ENCODE data around the gene ZNF629. TPM values are rescaled to one million over a fixed set of nuclear protein-coding genes. Genes with fewer than 3 reads are reported as not detected.
A peak's percentile ranks its signal among the peaks of the same experiment; 100 is the strongest.

The ZNF629 gene
- total RNA-seq, 5 donors from 2014 or later (not counting 1 experiment from before 2014, with no cell fraction given) = 2.4 to 7.6 (median 4.4) TPM

DNA sequence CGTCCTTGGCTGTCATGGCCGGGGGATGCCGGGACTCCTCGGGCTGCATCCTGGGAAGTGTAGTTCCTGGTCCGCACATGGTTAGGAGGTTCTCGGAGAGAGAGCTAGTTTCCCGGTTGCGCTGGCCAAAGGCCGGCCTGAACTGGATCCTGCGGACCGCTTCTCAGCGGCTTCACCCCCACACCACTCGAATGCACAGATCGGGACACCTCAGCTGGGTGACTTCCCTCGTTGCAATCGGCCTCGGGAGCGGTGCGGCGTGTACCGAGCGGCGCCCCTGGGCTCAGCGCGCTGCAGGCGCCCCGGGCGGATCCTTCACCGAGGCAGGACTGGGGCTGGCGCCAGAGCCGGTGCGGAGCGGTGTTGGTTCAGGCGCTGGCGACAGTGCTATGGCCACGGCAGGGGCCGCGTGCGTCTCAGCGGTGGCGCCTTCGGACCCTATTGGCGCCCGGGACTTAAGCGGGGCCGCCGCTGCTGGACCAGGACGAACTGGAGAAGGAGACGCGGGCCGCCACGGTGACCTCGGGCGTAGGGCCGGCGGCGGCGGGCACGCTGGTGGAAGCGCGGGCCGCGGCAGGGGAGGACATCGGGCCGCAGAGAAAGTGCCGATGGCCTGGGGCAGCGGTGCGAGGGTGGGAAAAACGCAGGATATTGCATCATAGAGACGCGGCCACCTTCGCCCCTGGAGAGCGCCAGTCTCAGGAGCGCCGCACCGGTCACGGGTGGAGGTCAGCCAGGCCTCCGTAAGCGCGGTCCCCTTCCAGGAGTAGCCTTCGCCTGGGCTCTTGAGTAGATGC lies 11.4 kb downstream of the ZNF629 start:
- Histone ChIP-seq H3K9me3 (no peaks in the 10 kb centered on the region), H3K27me3 (replicated peaks in 1 of 2; ENCODE audit: control insufficient read depth in 2 of 2, extremely low read depth in 1 of 2, insufficient read depth in 2 of 2, low read length in 1 of 2) (peaks cover 0 to 14% of the 10 kb centered on the region in 2 experiments), H3K27ac (ENCODE audit: low read length) (no peak overlapping the region), H3K4me3 (ENCODE audit: control insufficient read depth in 1 of 2, extremely low read depth in 1 of 2, low read length in 1 of 2) (peak overlapping the region; percentile 56 to 83), H3K36me3 (ENCODE audit: control insufficient read depth in 2 of 2, extremely low read depth in 1 of 2, insufficient read depth in 1 of 2, low read length in 1 of 2) (peaks cover 0 to 25% of the 10 kb centered on the region in 2 donors), H3K4me1 (ENCODE audit: control insufficient read depth in 1 of 2, extremely low read depth in 1 of 2, insufficient read depth in 2 of 2, low read length in 2 of 2) (peaks cover 0 to 26% of the 10 kb centered on the region in 2 experiments)
- Mint-ChIP-seq H3K36me3 (peaks cover 12% of the 10 kb centered on the region), H3K27ac (peak overlapping the region in 1 of 2 donors; percentile 67), H3K9me3 (no peaks in the 10 kb centered on the region), H3K4me1 (peaks cover 19 to 39% (median 30%) of the 10 kb centered on the region in 3 donors), H3K27me3 (peaks cover 0 to 2% of the 10 kb centered on the region in 2 donors), H3K4me3 (peak overlapping the region; percentile 83 to 87 (median 86))
- DNase-seq (peak in 34 of 35 experiments; percentile 25 to 70 (median 46)), ATAC-seq (replicated peaks in 1 of 4) (peak; percentile 83 to 90 (median 84))
- ChIA-PET POLR2A (no interaction called here), CTCF (no interaction called here)
- WGBS (ENCODE audit: insufficient coverage) = under 1% methylated on average over 76 of the region's 81 CpGs

DNA sequence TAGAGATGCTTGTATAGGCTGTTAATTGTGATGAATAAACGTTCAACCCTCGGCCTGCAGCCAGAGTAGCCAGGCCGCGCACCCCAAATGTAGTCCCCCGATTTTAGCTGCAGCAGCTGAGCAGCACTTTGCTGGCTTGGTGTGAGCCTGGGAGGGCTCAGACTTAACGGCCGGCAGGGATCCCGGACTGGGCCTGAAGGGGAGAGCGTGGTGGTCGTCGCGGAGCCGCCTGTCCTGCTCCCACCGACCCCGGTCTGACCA lies 11.9 kb downstream of the ZNF629 start:
- ATAC-seq (replicated peaks in 1 of 4) (no peak), DNase-seq (no peak)
- Mint-ChIP-seq H3K27ac (peak overlapping the region in 1 of 2 donors; percentile 55), H3K4me3 (peak overlapping the region; percentile 83 to 87 (median 86)), H3K36me3 (peaks cover 15% of the 10 kb centered on the region), H3K9me3 (no peaks in the 10 kb centered on the region), H3K27me3 (peaks cover 0 to 2% of the 10 kb centered on the region in 2 donors), H3K4me1 (peaks cover 19 to 39% (median 30%) of the 10 kb centered on the region in 3 donors)
- 28% methylated on average over 15 of the region's 15 CpGs for WGBS (ENCODE audit: insufficient coverage)
- Histone ChIP-seq H3K36me3 (ENCODE audit: control insufficient read depth in 2 of 2, extremely low read depth in 1 of 2, insufficient read depth in 1 of 2, low read length in 1 of 2) (peaks cover 0 to 30% of the 10 kb centered on the region in 2 donors), H3K9me3 (no peaks in the 10 kb centered on the region), H3K4me1 (ENCODE audit: control insufficient read depth in 1 of 2, extremely low read depth in 1 of 2, insufficient read depth in 2 of 2, low read length in 2 of 2) (peaks cover 0 to 26% of the 10 kb centered on the region in 2 experiments), H3K4me3 (ENCODE audit: control insufficient read depth in 1 of 2, extremely low read depth in 1 of 2, low read length in 1 of 2) (peak overlapping the region; percentile 56 to 83), H3K27me3 (replicated peaks in 1 of 2; ENCODE audit: control insufficient read depth in 2 of 2, extremely low read depth in 1 of 2, insufficient read depth in 2 of 2, low read length in 1 of 2) (peaks cover 0 to 14% of the 10 kb centered on the region in 2 experiments), H3K27ac (ENCODE audit: low read length) (no peak overlapping the region)
- CTCF ChIA-PET = no interaction called here
- POLR2A ChIA-PET = no interaction called here

DNA sequence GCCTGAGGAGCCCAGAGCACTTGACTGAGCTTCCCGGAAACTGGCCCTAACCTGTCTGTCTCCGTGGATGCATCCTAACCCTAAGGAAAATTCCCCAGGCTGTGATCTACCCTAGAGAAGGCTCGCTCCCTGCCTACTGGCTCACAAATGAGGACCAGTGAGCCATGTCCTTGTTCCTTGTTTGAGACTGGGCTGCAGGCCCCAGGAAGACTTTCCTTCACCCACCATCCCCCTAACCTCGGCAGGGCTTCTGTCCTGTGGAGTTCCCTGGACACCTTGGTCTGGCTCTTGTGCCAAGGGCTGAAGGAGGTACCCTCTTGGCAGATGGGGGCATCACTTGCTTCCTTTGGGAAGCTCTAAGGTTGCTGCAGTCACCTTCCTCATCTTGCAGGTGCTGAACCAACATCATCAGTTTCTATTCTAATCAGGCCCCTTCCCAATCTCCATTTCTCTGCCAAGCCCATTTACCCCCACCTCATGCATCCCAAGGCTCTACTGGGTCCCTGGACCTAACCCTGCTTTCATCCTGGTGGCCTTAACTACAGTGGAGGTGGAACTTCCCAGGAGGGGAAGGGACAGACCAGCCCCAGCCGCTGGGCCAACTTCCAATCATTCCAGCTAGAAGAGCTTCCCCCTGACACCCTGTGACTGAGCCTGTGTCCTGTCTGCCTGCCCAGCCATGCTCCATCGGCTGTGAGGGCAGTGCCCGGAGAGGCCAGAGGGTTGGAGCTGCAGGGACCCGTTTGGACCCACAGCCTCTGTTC lies 12.5 kb downstream of the ZNF629 start:
- H3K27me3 ChIP-seq (replicated peaks in 1 of 2; ENCODE audit: control insufficient read depth in 2 of 2, extremely low read depth in 1 of 2, insufficient read depth in 2 of 2, low read length in 1 of 2) = peaks cover 0 to 14% of the 10 kb centered on the region in 2 experiments
- CTCF ChIA-PET = no interaction called here
- H3K9me3 ChIP-seq = no peaks in the 10 kb centered on the region
- H3K4me3 ChIP-seq (ENCODE audit: control insufficient read depth in 1 of 2, extremely low read depth in 1 of 2, low read length in 1 of 2) = no peak overlapping the region
- WGBS (ENCODE audit: insufficient coverage) = 84% methylated on average over 5 of the region's 8 CpGs
- ATAC-seq (replicated peaks in 1 of 4) (peak in 2 of 4 experiments; percentile 1 to 2), DNase-seq (no peak)
- Mint-ChIP-seq H3K36me3 (peaks cover 15% of the 10 kb centered on the region), H3K27ac (peak overlapping the region in 1 of 2 donors; percentile 55), H3K4me3 (peak overlapping the region; percentile 83 to 87 (median 86)), H3K4me1 (peaks cover 19 to 39% (median 30%) of the 10 kb centered on the region in 3 donors), H3K27me3 (peaks cover 0 to 2% of the 10 kb centered on the region in 2 donors), H3K9me3 (no peaks in the 10 kb centered on the region)
- POLR2A ChIA-PET = interaction anchor here in 1 of 2 donors (0.6 kb wide), 1 partner anchor 11 kb away, joined by 3 read pairs; no protein-coding TSS in a partner anchor
- H3K36me3 ChIP-seq (ENCODE audit: control insufficient read depth in 2 of 2, extremely low read depth in 1 of 2, insufficient read depth in 1 of 2, low read length in 1 of 2) = peaks cover 0 to 34% of the 10 kb centered on the region in 2 donors
- H3K4me1 ChIP-seq (ENCODE audit: control insufficient read depth in 1 of 2, extremely low read depth in 1 of 2, insufficient read depth in 2 of 2, low read length in 2 of 2) = peaks cover 0 to 26% of the 10 kb centered on the region in 2 experiments
- no peak overlapping the region for H3K27ac ChIP-seq (ENCODE audit: low read length)

DNA sequence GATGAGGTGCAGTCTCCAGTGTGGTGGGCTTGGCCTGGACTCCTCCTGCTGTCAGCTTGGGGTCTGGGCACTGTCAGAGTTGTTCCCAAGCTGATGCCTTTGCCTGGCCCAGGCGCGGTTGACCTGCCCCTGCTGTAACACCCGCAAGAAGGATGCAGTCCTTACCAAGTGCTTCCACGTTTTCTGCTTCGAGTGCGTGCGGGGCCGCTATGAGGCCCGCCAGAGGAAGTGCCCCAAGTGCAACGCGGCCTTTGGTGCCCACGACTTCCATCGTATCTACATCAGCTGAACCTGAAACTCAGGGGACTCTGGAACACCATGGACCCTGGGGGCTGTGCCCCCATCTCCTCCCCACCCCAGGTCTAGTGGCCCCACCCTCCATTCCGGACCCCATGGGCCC lies 13.2 kb downstream of the ZNF629 start:
- peaks cover 19 to 39% (median 30%) of the 10 kb centered on the region in 3 donors for H3K4me1 Mint-ChIP-seq
- peaks cover 19% of the 10 kb centered on the region for H3K36me3 Mint-ChIP-seq
- ChIA-PET CTCF (no interaction called here), POLR2A (interaction anchor here in 1 of 2 donors (0.6 kb wide), 1 partner anchor 12 kb away, joined by 3 read pairs; no protein-coding TSS in a partner anchor)
- H3K4me1 ChIP-seq (ENCODE audit: control insufficient read depth in 1 of 2, extremely low read depth in 1 of 2, insufficient read depth in 2 of 2, low read length in 2 of 2) = peaks cover 0 to 28% of the 10 kb centered on the region in 2 experiments
- H3K4me3 ChIP-seq (ENCODE audit: control insufficient read depth in 1 of 2, extremely low read depth in 1 of 2, low read length in 1 of 2) = no peak overlapping the region
- peaks cover 0 to 14% of the 10 kb centered on the region in 2 experiments for H3K27me3 ChIP-seq (replicated peaks in 1 of 2; ENCODE audit: control insufficient read depth in 2 of 2, extremely low read depth in 1 of 2, insufficient read depth in 2 of 2, low read length in 1 of 2)
- no peak for ATAC-seq (replicated peaks in 1 of 4)
- no peaks in the 10 kb centered on the region for H3K9me3 Mint-ChIP-seq
- no peaks in the 10 kb centered on the region for H3K9me3 ChIP-seq
- WGBS (ENCODE audit: insufficient coverage) = 91% methylated on average over 14 of the region's 14 CpGs
- no peak overlapping the region for H3K27ac Mint-ChIP-seq
- DNase-seq = no peak
- peaks cover 5 to 41% of the 10 kb centered on the region in 2 donors for H3K36me3 ChIP-seq (ENCODE audit: control insufficient read depth in 2 of 2, extremely low read depth in 1 of 2, insufficient read depth in 1 of 2, low read length in 1 of 2)
- no peak overlapping the region for H3K27ac ChIP-seq (ENCODE audit: low read length)
- H3K4me3 Mint-ChIP-seq = no peak overlapping the region
- H3K27me3 Mint-ChIP-seq = peaks cover 0 to 2% of the 10 kb centered on the region in 2 donors

DNA sequence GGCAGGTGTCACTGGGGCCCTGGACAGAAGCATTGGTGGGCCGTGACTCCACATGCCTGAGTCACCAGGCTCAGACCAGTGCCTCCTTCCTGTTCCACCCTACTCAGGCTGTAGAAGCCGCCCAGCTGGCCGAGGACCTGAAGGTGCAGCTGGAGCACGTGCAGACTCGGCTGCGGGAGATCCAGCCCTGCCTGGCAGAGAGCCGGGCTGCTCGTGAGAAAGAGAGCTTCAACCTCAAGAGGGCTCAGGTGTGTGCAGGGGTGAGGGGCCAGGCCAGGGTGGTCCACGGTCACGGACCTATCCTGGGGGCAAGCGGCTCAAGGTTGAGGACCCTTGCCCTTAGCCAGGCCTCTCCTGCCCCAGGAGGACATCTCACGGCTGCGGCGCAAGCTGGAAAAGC lies 15.3 kb downstream of the ZNF629 start:
- WGBS (ENCODE audit: insufficient coverage) = 96% methylated on average over 12 of the region's 14 CpGs
- H3K27me3 Mint-ChIP-seq = no peaks in the 10 kb centered on the region
- peaks cover 19 to 33% (median 24%) of the 10 kb centered on the region in 3 donors for H3K4me1 Mint-ChIP-seq
- no peak overlapping the region for H3K27ac ChIP-seq (ENCODE audit: low read length)
- H3K36me3 Mint-ChIP-seq = peaks cover 29% of the 10 kb centered on the region
- H3K36me3 ChIP-seq (ENCODE audit: control insufficient read depth in 2 of 2, extremely low read depth in 1 of 2, insufficient read depth in 1 of 2, low read length in 1 of 2) = peaks cover 11 to 62% of the 10 kb centered on the region in 2 donors
- DNase-seq (no peak), ATAC-seq (replicated peaks in 1 of 4) (no peak)
- ChIA-PET POLR2A (no interaction called here), CTCF (no interaction called here)
- H3K27ac Mint-ChIP-seq = no peak overlapping the region
- no peak overlapping the region for H3K4me3 Mint-ChIP-seq
- peaks cover 0 to 3% of the 10 kb centered on the region in 2 experiments for H3K27me3 ChIP-seq (replicated peaks in 1 of 2; ENCODE audit: control insufficient read depth in 2 of 2, extremely low read depth in 1 of 2, insufficient read depth in 2 of 2, low read length in 1 of 2)
- no peak overlapping the region for H3K4me3 ChIP-seq (ENCODE audit: control insufficient read depth in 1 of 2, extremely low read depth in 1 of 2, low read length in 1 of 2)
- no peaks in the 10 kb centered on the region for H3K9me3 Mint-ChIP-seq
- H3K4me1 ChIP-seq (ENCODE audit: control insufficient read depth in 1 of 2, extremely low read depth in 1 of 2, insufficient read depth in 2 of 2, low read length in 2 of 2) = peaks cover 0 to 47% of the 10 kb centered on the region in 2 experiments
- no peaks in the 10 kb centered on the region for H3K9me3 ChIP-seq

DNA sequence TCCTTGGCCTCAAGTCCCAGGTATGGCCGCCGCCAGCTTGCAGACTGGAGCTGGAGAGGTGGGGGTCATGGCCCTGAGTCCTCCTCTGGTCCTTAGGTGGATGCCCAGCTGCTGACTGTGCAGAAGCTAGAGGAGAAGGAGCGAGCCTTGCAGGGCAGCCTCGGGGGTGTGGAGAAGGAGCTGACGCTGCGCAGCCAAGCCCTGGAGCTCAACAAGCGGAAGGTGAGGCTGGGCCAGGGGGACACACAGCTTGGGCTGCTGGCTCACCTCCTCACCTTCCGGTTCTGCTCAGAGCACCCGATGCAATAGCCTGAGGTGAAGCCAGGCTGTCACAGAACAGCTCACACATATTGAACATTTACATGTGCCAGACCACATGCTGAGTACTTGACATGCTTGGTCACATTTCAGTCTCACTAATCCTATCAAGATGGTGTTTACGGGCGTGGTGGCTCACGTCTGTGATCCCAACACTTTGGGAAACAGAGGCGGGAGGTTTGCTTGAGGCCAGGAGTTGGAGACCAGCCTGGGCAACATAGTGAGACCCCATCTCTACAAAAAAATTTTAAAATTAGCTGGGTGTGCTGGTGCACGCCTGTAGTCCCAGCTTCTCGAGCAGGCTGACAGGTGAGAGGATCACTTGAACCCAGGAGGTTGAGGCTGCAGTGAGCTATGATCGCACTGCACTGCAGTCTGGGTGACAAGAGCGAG lies 17.5 kb downstream of the ZNF629 start:
- Mint-ChIP-seq H3K27ac (no peak overlapping the region), H3K36me3 (peaks cover 41% of the 10 kb centered on the region), H3K27me3 (no peaks in the 10 kb centered on the region), H3K4me3 (no peak overlapping the region), H3K4me1 (peaks cover 11 to 20% (median 17%) of the 10 kb centered on the region in 3 donors), H3K9me3 (no peaks in the 10 kb centered on the region)
- ChIA-PET CTCF (no interaction called here), POLR2A (interaction anchor here in 1 of 2 donors (0.5 kb wide), 1 partner anchor 236 kb away, joined by 4 read pairs; no protein-coding TSS in a partner anchor)
- Histone ChIP-seq H3K9me3 (no peaks in the 10 kb centered on the region), H3K4me1 (ENCODE audit: control insufficient read depth in 1 of 2, extremely low read depth in 1 of 2, insufficient read depth in 2 of 2, low read length in 2 of 2) (peaks cover 0 to 39% of the 10 kb centered on the region in 2 experiments), H3K4me3 (ENCODE audit: control insufficient read depth in 1 of 2, extremely low read depth in 1 of 2, low read length in 1 of 2) (no peak overlapping the region), H3K27ac (ENCODE audit: low read length) (no peak overlapping the region), H3K27me3 (replicated peaks in 1 of 2; ENCODE audit: control insufficient read depth in 2 of 2, extremely low read depth in 1 of 2, insufficient read depth in 2 of 2, low read length in 1 of 2) (no peaks in the 10 kb centered on the region), H3K36me3 (ENCODE audit: control insufficient read depth in 2 of 2, extremely low read depth in 1 of 2, insufficient read depth in 1 of 2, low read length in 1 of 2) (peaks cover 15 to 84% of the 10 kb centered on the region in 2 donors)
- 98% methylated on average over 12 of the region's 17 CpGs for WGBS (ENCODE audit: insufficient coverage)
- DNase-seq (no peak), ATAC-seq (replicated peaks in 1 of 4) (no peak)

All from T-cell (primary cell).